GM18951 (cell line): Measurements from ENCODE around the gene CLECL1.

ENCODE experiments used
- POLR2A ChIP-seq: IDR thresholded peaks from 4 replicates; pipeline ENCODE4 v1.6.1; 2011; ENCODE audit warnings: mild to moderate bottlenecking; ENCODE audit not compliant: insufficient read length, insufficient read depth; ENCODE audit errors: extremely low read depth
- in situ Hi-C: fragments of 300-500 bp; cut with MboI; formaldehyde crosslinking; loops from one replicate; pipeline ENCODE4 v1.12.0; 2022; ENCODE audit warnings: low sequenced_read_pairs, mixed read lengths, inconsistent platforms; ENCODE audit not compliant: unreplicated experiment

Gene CLECL1

GRCh38 chr12:9756706-9757105, 23.8 kb upstream of the CLECL1 start:
- in situ Hi-C loops: no loop called here
- no peak for TF ChIP-seq POLR2A

- in situ Hi-C loops: no loop called here
These were observed 23.3 kb upstream of the CLECL1 start for GRCh38 chr12:9756170-9756569.

GRCh38 chr12:9755567-9755966, 22.7 kb upstream of the CLECL1 start:
- TF ChIP-seq POLR2A: no peak
- in situ Hi-C loops: no loop called here

More at GRCh38 chr12:9756170-9756569, 23.3 kb upstream of the CLECL1 start:
- TF ChIP-seq POLR2A: no peak

- in situ Hi-C loops: no loop called here
- no peak for TF ChIP-seq POLR2A
These were observed 22.1 kb upstream of the CLECL1 start for GRCh38 chr12:9755035-9755434.

- TF ChIP-seq POLR2A: no peak
- in situ Hi-C loops: loop anchor here (5.0 kb wide), 1 partner anchor 43 kb away; no protein-coding TSS in a partner anchor
These were observed 21.4 kb upstream of the CLECL1 start for GRCh38 chr12:9754099-9754927.

GRCh38 chr12:9753498-9753897, 20.6 kb upstream of the CLECL1 start:
- in situ Hi-C loops: loop anchor here (5.0 kb wide), 1 partner anchor 44 kb away; no protein-coding TSS in a partner anchor
- no peak for TF ChIP-seq POLR2A

- no peak for TF ChIP-seq POLR2A
- in situ Hi-C loops: loop anchor here (5.0 kb wide), 1 partner anchor 44 kb away; no protein-coding TSS in a partner anchor
These were observed 20.2 kb upstream of the CLECL1 start for GRCh38 chr12:9753073-9753472.

- in situ Hi-C loops: loop anchor here (5.0 kb wide), 1 partner anchor 45 kb away; no protein-coding TSS in a partner anchor
- TF ChIP-seq POLR2A: no peak
These were observed 19.4 kb upstream of the CLECL1 start for GRCh38 chr12:9752145-9752933.

GRCh38 chr12:9751204-9752144, 18.6 kb upstream of the CLECL1 start:
- TF ChIP-seq POLR2A: peak; percentile 19
- in situ Hi-C loops: loop anchor here (5.0 kb wide), 1 partner anchor 46 kb away; no protein-coding TSS in a partner anchor

GRCh38 chr12:9750276-9751203, 17.6 kb upstream of the CLECL1 start:
- TF ChIP-seq POLR2A: no peak
- in situ Hi-C loops: loop anchor here (5.0 kb wide), 1 partner anchor 47 kb away; no protein-coding TSS in a partner anchor

- in situ Hi-C loops: loop anchor here (5.0 kb wide), 1 partner anchor 48 kb away; no protein-coding TSS in a partner anchor
- no peak for TF ChIP-seq POLR2A
These were observed 16.7 kb upstream of the CLECL1 start for GRCh38 chr12:9749640-9750039.

- TF ChIP-seq POLR2A: no peak
- in situ Hi-C loops: no loop called here
These were observed 12.3 kb upstream of the CLECL1 start for GRCh38 chr12:9745199-9745598.

- in situ Hi-C loops: no loop called here
- no peak for TF ChIP-seq POLR2A
These were observed 9.8 kb upstream of the CLECL1 start for GRCh38 chr12:9742661-9743060.
